H1 (cell line): ENCODE results near the gene CNKSR2. TPM values are rescaled to one million over a fixed set of nuclear protein-coding genes. Genes with fewer than 3 reads are reported as not detected.

Experiments used
- CTCF ChIA-PET: fragments of 300-600 bp; sonication (Branson Sonifier 250); formaldehyde crosslinking; loops from one replicate; lab custom pipeline; 2021; ENCODE audit not compliant: partially characterized antibody; lab: Charles Lee
- POLR2A ChIA-PET: fragments of 300-600 bp; sonication (Branson Sonifier 250); formaldehyde crosslinking; loops from one replicate; lab custom pipeline; 2021; ENCODE audit warnings: inconsistent platforms; ENCODE audit not compliant: partially characterized antibody; lab: Charles Lee
- DNase-seq, 2 experiments: peaks; one replicate each; pipeline versions ENCODE4 v3.0.0 to v3.0.0-alpha.2; 2010 to 2022; ENCODE audit warnings: low spot score in 2 of 2, low read depth in 1 of 2, mixed read lengths in 1 of 2
- FAIRE-seq: peaks from 2 replicates; lab custom pipeline; 2011; peaks lifted over from hg19 to GRCh38; lab: Jason Lieb, UNC
- H2AFZ ChIP-seq: 2 replicates; pipeline ENCODE4 v1.8.1; 2012; ENCODE audit warnings: low read length, inconsistent platforms
- H2AK5ac ChIP-seq: 2 replicates; pipeline ENCODE4 v1.6.1; 2013; ENCODE audit warnings: low read depth, low read length
- H2BK120ac ChIP-seq: replicated peaks from 2 replicates; pipeline ENCODE3; 2013; ENCODE audit warnings: low read depth, low read length, inconsistent platforms
- H2BK12ac ChIP-seq: 2 replicates; pipeline ENCODE4 v1.6.1; 2013; ENCODE audit warnings: low read depth, low read length
- H2BK15ac ChIP-seq: 2 replicates; pipeline ENCODE4 v1.6.1; 2013; ENCODE audit warnings: low read length
- H2BK20ac ChIP-seq: 2 replicates; pipeline ENCODE4 v1.6.1; 2013; ENCODE audit warnings: low read length
- H2BK5ac ChIP-seq: 2 replicates; pipeline ENCODE4 v1.6.1; 2013; ENCODE audit warnings: low read depth, low read length
- H3K14ac ChIP-seq: 2 replicates; pipeline ENCODE4 v1.6.1; 2013; ENCODE audit warnings: inconsistent platforms; ENCODE audit not compliant: insufficient read length
- H3K18ac ChIP-seq: 2 replicates; pipeline ENCODE4 v1.6.1; 2013; ENCODE audit warnings: low read length; ENCODE audit errors: extremely low read depth
- H3K23ac ChIP-seq: 2 replicates; pipeline ENCODE4 v1.6.1; 2013; ENCODE audit warnings: inconsistent platforms; ENCODE audit not compliant: insufficient read length
- H3K23me2 ChIP-seq: 2 replicates; pipeline ENCODE4 v1.6.1; 2013; ENCODE audit warnings: low read depth, low read length
- H3K27ac ChIP-seq: 2 replicates; pipeline ENCODE4 v1.6.1; 2011; ENCODE audit warnings: low read depth, low read length, inconsistent platforms
- H3K27me3 ChIP-seq, 4 experiments: replicated peaks in 1 of 4; 1 replicate in 1 of 4; 2 replicates in 3 of 4; pipeline versions ENCODE4 v1.6.1 to v1.8.1; 2011 to 2013; ENCODE audit warnings: low read length in 3 of 4, mild to moderate bottlenecking in 3 of 4, inconsistent platforms in 2 of 4, mixed read lengths in 2 of 4, moderate library complexity in 1 of 4; ENCODE audit not compliant: control insufficient read depth in 3 of 4, insufficient read depth in 3 of 4; ENCODE audit errors: extremely low read depth in 1 of 4
- H3K36me3 ChIP-seq, 4 experiments: 2 replicates each; pipeline versions ENCODE4 v1.6.1 to v1.8.1; 2011 to 2013; ENCODE audit warnings: mild to moderate bottlenecking in 4 of 4, low read length in 3 of 4, moderate library complexity in 2 of 4, control low read depth in 1 of 4, inconsistent platforms in 1 of 4; ENCODE audit not compliant: insufficient read depth in 4 of 4, control insufficient read depth in 2 of 4
- H3K4ac ChIP-seq: replicated peaks from 2 replicates; pipeline ENCODE3; 2013; ENCODE audit warnings: low read length, low read depth, mixed read lengths, inconsistent platforms; ENCODE audit not compliant: insufficient read length
- H3K4me1 ChIP-seq, 4 experiments: replicated peaks in 1 of 4; 1 replicate in 1 of 4; 2 replicates in 3 of 4; pipeline versions ENCODE4 v1.6.1 to v1.8.1; 2011 to 2013; ENCODE audit warnings: low read length in 3 of 4, inconsistent platforms in 2 of 4, mixed read lengths in 1 of 4; ENCODE audit not compliant: insufficient read depth in 4 of 4, control insufficient read depth in 3 of 4
- H3K4me2 ChIP-seq, 2 experiments: 2 replicates each; pipeline versions ENCODE4 v1.6.1 to v1.8.1; 2011 to 2013; ENCODE audit warnings: low read depth in 2 of 2, low read length in 2 of 2, control low read depth in 1 of 2, inconsistent platforms in 1 of 2, mild to moderate bottlenecking in 1 of 2; ENCODE audit not compliant: insufficient read depth in 1 of 2
- H3K4me3 ChIP-seq, 4 experiments: fragments of 200-600, 300-600 bp in 1 of 4; sonication (generic), shearing (Covaris generic), sonication (Bioruptor Twin) in 1 of 4; 2 replicates each; pipeline versions ENCODE4 v1.5.1 to v1.8.1; 2011 to 2016; ENCODE audit warnings: low read length in 4 of 4, low read depth in 3 of 4, control low read depth in 2 of 4, inconsistent platforms in 2 of 4, mild to moderate bottlenecking in 2 of 4, mixed read lengths in 1 of 4, moderate library complexity in 1 of 4; ENCODE audit not compliant: insufficient read depth in 2 of 4; ENCODE audit errors: extremely low read depth in 1 of 4
- H3K56ac ChIP-seq: replicated peaks from 2 replicates; pipeline ENCODE3; 2013; ENCODE audit warnings: low read depth, mild to moderate bottlenecking, mixed read lengths, low read length, inconsistent platforms; ENCODE audit not compliant: insufficient read length
- H3K79me1 ChIP-seq: 2 replicates; pipeline ENCODE4 v1.6.1; 2013; ENCODE audit warnings: low read depth, low read length, control low read depth
- H3K79me2 ChIP-seq, 2 experiments: 2 replicates each; pipeline versions ENCODE4 v1.6.1 to v1.8.1; 2012 to 2013; ENCODE audit warnings: low read length in 2 of 2, mild to moderate bottlenecking in 2 of 2, inconsistent platforms in 1 of 2; ENCODE audit not compliant: insufficient read depth in 2 of 2, control insufficient read depth in 1 of 2
- H3K9ac ChIP-seq, 4 experiments: replicated peaks in 1 of 4; 1 replicate in 1 of 4; 2 replicates in 3 of 4; pipeline versions ENCODE4 v1.6.1 to v1.8.1; 2011 to 2013; ENCODE audit warnings: low read depth in 3 of 4, low read length in 3 of 4, control low read depth in 2 of 4, mild to moderate bottlenecking in 2 of 4, moderate library complexity in 2 of 4, inconsistent platforms in 1 of 4; ENCODE audit errors: extremely low read depth in 1 of 4
- H3K9me3 ChIP-seq, 2 experiments: 2 replicates each; pipeline versions ENCODE4 v1.6.1 to v1.8.1; 2012 to 2013; ENCODE audit warnings: mild to moderate bottlenecking in 2 of 2, moderate library complexity in 2 of 2, control low read depth in 1 of 2, inconsistent platforms in 1 of 2, low read depth in 1 of 2, low read length in 1 of 2, mixed read lengths in 1 of 2; ENCODE audit not compliant: insufficient read depth in 2 of 2
- H4K20me1 ChIP-seq, 2 experiments: replicated peaks in 1 of 2; 2 replicates each; pipeline versions ENCODE3 to v1.8.1; 2011 to 2013; ENCODE audit warnings: inconsistent platforms in 2 of 2, low read length in 2 of 2, mild to moderate bottlenecking in 1 of 2; ENCODE audit not compliant: insufficient read depth in 2 of 2, control insufficient read depth in 1 of 2
- H4K5ac ChIP-seq: 2 replicates; pipeline ENCODE4 v1.6.1; 2013; ENCODE audit warnings: low read length, low read depth, mixed read lengths, inconsistent platforms; ENCODE audit not compliant: insufficient read length
- H4K8ac ChIP-seq: 2 replicates; pipeline ENCODE4 v1.8.0; 2013; ENCODE audit warnings: mild to moderate bottlenecking, moderate library complexity, low read length, inconsistent platforms; ENCODE audit not compliant: insufficient read depth; ENCODE audit errors: extremely low read depth
- H4K91ac ChIP-seq: replicated peaks from 2 replicates; pipeline ENCODE3; 2013; ENCODE audit warnings: low read length, mixed read lengths, inconsistent platforms; ENCODE audit not compliant: insufficient read length
- BCL11A ChIP-seq, 2 experiments: IDR thresholded peaks; one replicate each; pipeline ENCODE4 v1.6.1; 2011; ENCODE audit warnings: low read depth in 2 of 2, low read length in 2 of 2, mild to moderate bottlenecking in 2 of 2
- EP300 ChIP-seq, 2 experiments: IDR thresholded peaks; 1 replicate in 1 of 2; 2 replicates in 1 of 2; pipeline ENCODE4 v1.6.1; 2011 to 2012; ENCODE audit warnings: low read depth in 2 of 2, low read length in 2 of 2, mild to moderate bottlenecking in 2 of 2, borderline replicate concordance in 1 of 2, inconsistent platforms in 1 of 2, moderate library complexity in 1 of 2
- GTF2F1 ChIP-seq: IDR thresholded peaks from 2 replicates; pipeline ENCODE4 v1.6.1; 2012; ENCODE audit warnings: low read depth, low read length, improper control_type of control experiment, borderline replicate concordance
- RNF2 ChIP-seq: fragments of 200-900, 300-1000 bp; sonication (generic); IDR thresholded peaks from 2 replicates; pipeline ENCODE4 v1.7.1; 2016; ENCODE audit warnings: borderline replicate concordance, low read depth, mild to moderate bottlenecking, antibody characterized with exemption, low read length; ENCODE audit not compliant: poor library complexity, severe bottlenecking; ENCODE audit errors: missing control alignments
- SAP30 ChIP-seq: fragments of 300-600 bp; sonication (generic); IDR thresholded peaks from 2 replicates; pipeline ENCODE4 v1.7.1; 2012; ENCODE audit warnings: low read length, moderate library complexity, mild to moderate bottlenecking, inconsistent platforms; ENCODE audit not compliant: insufficient read depth, insufficient replicate concordance
- SIRT6 ChIP-seq: IDR thresholded peaks from one replicate; pipeline ENCODE4 v1.7.1; 2012; ENCODE audit warnings: low read length, inconsistent platforms
- TAF1 ChIP-seq: IDR thresholded peaks from 2 replicates; pipeline ENCODE4 v1.6.1; 2011; ENCODE audit warnings: mild to moderate bottlenecking, low read depth, low read length
- WGBS, 2 experiments: shearing (Covaris generic) in 1 of 2; methylation state at CpG; one replicate each; pipeline versions ENCODE4 v1.1.6 to v1.1.7; 2013 to 2015; ENCODE audit warnings: low lambda C conversion rate in 2 of 2, mixed read lengths in 2 of 2, inconsistent platforms in 1 of 2, low coverage in 1 of 2, missing lambda C conversion rate in 1 of 2; ENCODE audit not compliant: insufficient replicate concordance in 2 of 2, insufficient coverage in 1 of 2, insufficient read length in 1 of 2; ENCODE audit errors: extremely low coverage in 1 of 2, missing lambda C conversion rate in 1 of 2; 5-methylcytosine and 5-hydroxymethylcytosine counted together
- polyA plus RNA-seq, 7 experiments: library from polyadenylated mRNA; depleted of rRNA in 3 of 7; stranded (reverse) in 5 of 7; unstranded in 2 of 7; fragments of >200 nt in 5 of 7; fragments of 200-250 nt in 2 of 7; gene quantifications; 1 replicate in 5 of 7; 2 replicates in 1 of 7; 4 replicates in 1 of 7; pipeline versions ENCODE4 v1.2.1 to v1.2.3, GENCODE V29; 2011 to 2013; ENCODE audit warnings: missing spikeins in 2 of 7, mixed read lengths in 2 of 7
- total RNA-seq: library from RNA; stranded (reverse); fragmentation: NEBNext Ultra II Directional; extraction: Animal tissue kit (Norgen Biotek cat#: 25700); gene quantifications from 2 replicates; pipeline ENCODE4 v1.2.1, GENCODE V29; 2021
- TF ChIP-seq, protein P1 (sequence below): IDR thresholded peaks from 2 replicates; pipeline ENCODE4 v1.6.1; 2012; ENCODE audit warnings: inconsistent platforms

Gene CNKSR2
- total and polyA plus RNA-seq, 2 of the 8 experiments (the other 6 are each of a cell fraction or from before 2014, with no cell fraction given), result 5.5 to 16.3 TPM

GRCh38 chrX:21674430-21675186 is 300.4 kb downstream of the CNKSR2 start:
- Histone ChIP-seq H4K8ac (no peak overlapping the region), H3K27ac (no peak overlapping the region), H2AFZ (no peak overlapping the region), H3K4me2 (no peak overlapping the region), H3K23ac (no peak overlapping the region), H3K4ac (no peak overlapping the region), H2AK5ac (no peak overlapping the region), H3K9ac (no peak overlapping the region), H3K4me1 (no peaks in the 10 kb centered on the region), H3K18ac (no peak overlapping the region), H2BK15ac (no peak overlapping the region), H3K27me3 (no peaks in the 10 kb centered on the region), H2BK120ac (no peak overlapping the region), H3K14ac (no peak overlapping the region), H3K36me3 (no peaks in the 10 kb centered on the region), H4K20me1 (no peaks in the 10 kb centered on the region), H3K4me3 (no peak overlapping the region), H4K91ac (no peak overlapping the region), H3K23me2 (no peaks in the 10 kb centered on the region), H4K5ac (no peak overlapping the region), H3K79me1 (no peaks in the 10 kb centered on the region), H3K56ac (no peak overlapping the region), H3K79me2 (no peaks in the 10 kb centered on the region), H2BK20ac (no peak overlapping the region), H3K9me3 (no peaks in the 10 kb centered on the region), H2BK12ac (no peak overlapping the region), H2BK5ac (no peak overlapping the region)
- WGBS, 2 experiments, result 85% methylated on average over 4 of the region's 4 CpGs; no CpG with 5 or more reads in 1 of the 2 experiments
- no peak for TF ChIP-seq SIRT6
- TF ChIP-seq BCL11A (IDR thresholded peaks at IDR 0.05; ENCODE audit: low read depth in 2 of 2, low read length in 2 of 2), result no peak
- TF ChIP-seq RNF2, result no peak
- TF ChIP-seq EP300 (IDR thresholded peaks at IDR 0.05; ENCODE audit: borderline replicate concordance in 1 of 2, low read depth in 2 of 2, low read length in 2 of 2), result no peak
- TF ChIP-seq, protein P1, sequence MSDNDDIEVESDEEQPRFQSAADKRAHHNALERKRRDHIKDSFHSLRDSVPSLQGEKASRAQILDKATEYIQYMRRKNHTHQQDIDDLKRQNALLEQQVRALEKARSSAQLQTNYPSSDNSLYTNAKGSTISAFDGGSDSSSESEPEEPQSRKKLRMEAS, result no peak
- TF ChIP-seq GTF2F1, result no peak
- no peak for TF ChIP-seq TAF1
- TF ChIP-seq SAP30, result no peak
- ChIA-PET POLR2A (no interaction called here), CTCF (interaction anchor here (0.8 kb wide), 1 partner anchor 83 kb away, joined by 5 read pairs; the partner anchor contains the start of gene SMPX)
- FAIRE-seq (no peak), DNase-seq (no peak)
